ENCODE results near the gene GFER.

Gene GFER

GRCh38 chr16:2003827-2004641, 20.0 kb downstream of the GFER start (continued):
- TF ChIP-seq ZNF692 (tag by site-specific recombination; IDR thresholded peaks at IDR 0.05), result peak; percentile 83
- TF ChIP-seq MEIS1 (CRISPR knock-in tag; IDR thresholded peaks at IDR 0.05; ENCODE audit: borderline replicate concordance), result no peak
- no peak for TF ChIP-seq ZNF157 (tag by site-specific recombination; IDR thresholded peaks at IDR 0.05)
- no peak for TF ChIP-seq PRDM4 (tag by site-specific recombination; IDR thresholded peaks at IDR 0.05)
- no peak for TF ChIP-seq ZNF19 (tag by site-specific recombination; IDR thresholded peaks at IDR 0.05; ENCODE audit: low read depth)
- TF ChIP-seq ZNF362 (tag by site-specific recombination; IDR thresholded peaks at IDR 0.05), result no peak
- TF ChIP-seq ZNF658 (tag by site-specific recombination; IDR thresholded peaks at IDR 0.05), result no peak
- no peak for TF ChIP-seq ZNF18 (tag by site-specific recombination; IDR thresholded peaks at IDR 0.05)
- TF ChIP-seq SP3 (tag by site-specific recombination; IDR thresholded peaks at IDR 0.05), result peak; percentile 65
- TF ChIP-seq HIC1 (tag by site-specific recombination; IDR thresholded peaks at IDR 0.05), result peak; percentile 77
- no peak for TF ChIP-seq ZNF26 (tag by site-specific recombination; IDR thresholded peaks at IDR 0.05)
- TF ChIP-seq ZBTB8A (tag by site-specific recombination; IDR thresholded peaks at IDR 0.05), result peak; percentile 25; the same call in 1 of the 2 replicates
- TF ChIP-seq ZNF175 (tag by site-specific recombination; IDR thresholded peaks at IDR 0.05), result no peak
- TF ChIP-seq BCL11A (tag by site-specific recombination; IDR thresholded peaks at IDR 0.05; ENCODE audit: low read depth), result no peak
- no peak for TF ChIP-seq SETDB1 (IDR thresholded peaks at IDR 0.05; ENCODE audit: insufficient read length, low read length)
- TF ChIP-seq RBAK (tag by site-specific recombination; IDR thresholded peaks at IDR 0.05), result no peak
- TF ChIP-seq ZSCAN4 (tag by site-specific recombination; IDR thresholded peaks at IDR 0.05), result no peak
- no peak for TF ChIP-seq ZNF639 (tag by site-specific recombination; IDR thresholded peaks at IDR 0.05)
- peak; percentile 41; the same call in 1 of the 2 replicates for TF ChIP-seq ZNF449 (tag by site-specific recombination; IDR thresholded peaks at IDR 0.05)
- no peak for TF ChIP-seq OVOL3 (tag by site-specific recombination; IDR thresholded peaks at IDR 0.05)
- no peak for TF ChIP-seq ZNF341 (tag by site-specific recombination; IDR thresholded peaks at IDR 0.05; ENCODE audit: low read depth)
- TF ChIP-seq ZNF626 (tag by site-specific recombination; IDR thresholded peaks at IDR 0.05), result no peak
- TF ChIP-seq HOXC10 (CRISPR knock-in tag; IDR thresholded peaks at IDR 0.05), result no peak
- no peak for TF ChIP-seq EGR2 (tag by site-specific recombination; IDR thresholded peaks at IDR 0.05; ENCODE audit: low read depth)
